Skeletal muscle tissue (tissue), 4 donors: Measurements from ENCODE around the gene CYP26B1. TPM values are rescaled to one million over a fixed set of nuclear protein-coding genes. Genes with fewer than 3 reads are reported as not detected.

Experiments
- H3K27ac ChIP-seq: one replicate; pipeline ENCODE4 v1.7.0; 2013; ENCODE audit warnings: mild to moderate bottlenecking, low read depth, low read length, inconsistent platforms
- H3K27me3 ChIP-seq, 3 donors: one replicate each; pipeline ENCODE4 v1.7.0; 2013; ENCODE audit warnings: low read length in 3 of 3; ENCODE audit not compliant: control insufficient read depth in 3 of 3, insufficient read depth in 3 of 3
- H3K36me3 ChIP-seq, 3 donors: one replicate each; pipeline ENCODE4 v1.7.0; 2013; ENCODE audit warnings: low read length in 3 of 3; ENCODE audit not compliant: control insufficient read depth in 3 of 3, insufficient read depth in 3 of 3
- H3K4me1 ChIP-seq, 3 donors: one replicate each; pipeline ENCODE4 v1.7.0; 2013; ENCODE audit warnings: low read length in 3 of 3, mild to moderate bottlenecking in 3 of 3; ENCODE audit not compliant: control insufficient read depth in 3 of 3, insufficient read depth in 3 of 3
- H3K4me3 ChIP-seq, 3 donors: one replicate each; pipeline ENCODE4 v1.7.0; 2013; ENCODE audit warnings: low read length in 3 of 3
- H3K9ac ChIP-seq, 3 donors: one replicate each; pipeline ENCODE4 v1.7.0; 2013; ENCODE audit warnings: low read length in 3 of 3, mild to moderate bottlenecking in 3 of 3, moderate library complexity in 2 of 3, low read depth in 1 of 3
- H3K9me3 ChIP-seq, 3 donors: one replicate each; pipeline ENCODE4 v1.7.0; 2013; ENCODE audit warnings: low read length in 3 of 3; ENCODE audit not compliant: control insufficient read depth in 3 of 3
- total RNA-seq: library from RNA; depleted of rRNA; stranded (reverse); fragments of >200 nt; gene quantifications from one replicate; pipeline ENCODE4 v1.2.3, GENCODE V29; 2014
- donor health status: Osteomylitis.

Gene CYP26B1
- total RNA-seq, 1 donor from 2014 or later, result 6.8 TPM

- Histone ChIP-seq H3K27me3 (peaks cover 0 to 3% (median 0%) of the 10 kb centered on the region in 3 donors), H3K27ac (no peak overlapping the region), H3K9ac (no peak overlapping the region), H3K4me3 (no peak overlapping the region), H3K9me3 (no peaks in the 10 kb centered on the region), H3K4me1 (peaks cover 0 to 5% (median 2%) of the 10 kb centered on the region in 3 donors), H3K36me3 (no peaks in the 10 kb centered on the region)
Measured at GRCh38 chr2:72080286-72081145, 67.1 kb downstream of the CYP26B1 start.
